ENCODE measurements around the gene C18orf63.

DNA sequence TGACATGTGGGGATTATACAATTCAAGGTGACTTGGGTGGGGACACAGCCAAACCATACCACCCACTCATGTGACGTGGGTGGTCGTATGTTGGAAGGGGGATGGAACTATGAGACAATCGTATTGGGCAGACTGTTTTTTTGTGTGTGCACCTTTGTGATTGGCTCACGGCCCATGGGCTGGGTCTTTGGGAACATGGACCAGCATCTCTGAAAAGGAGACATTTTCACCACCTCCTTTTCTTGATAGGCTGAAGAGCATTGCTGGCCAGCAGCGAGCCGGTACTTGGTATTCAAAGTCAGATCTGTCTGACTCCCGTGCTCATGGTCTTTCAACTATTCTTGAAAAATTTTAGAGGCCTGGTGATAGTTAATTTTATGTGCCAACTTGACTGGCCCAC, 79.4 kb downstream of the C18orf63 start:
- no peak for TF ChIP-seq SMC3 (conservative IDR thresholded peaks at IDR 0.05; ENCODE audit: poor library complexity)
- TF ChIP-seq POLR2AphosphoS5 (IDR thresholded peaks at IDR 0.05) = no peak
- TF ChIP-seq CTCF (IDR thresholded peaks at IDR 0.05; ENCODE audit: poor library complexity, severe bottlenecking) = no peak
- no peak for TF ChIP-seq EZH2 (IDR thresholded peaks at IDR 0.05; ENCODE audit: borderline replicate concordance, insufficient read depth, low read length, poor library complexity, severe bottlenecking)
- TF ChIP-seq EP300 (conservative IDR thresholded peaks at IDR 0.05; ENCODE audit: poor library complexity, severe bottlenecking) = no peak
- TF ChIP-seq, protein P1, sequence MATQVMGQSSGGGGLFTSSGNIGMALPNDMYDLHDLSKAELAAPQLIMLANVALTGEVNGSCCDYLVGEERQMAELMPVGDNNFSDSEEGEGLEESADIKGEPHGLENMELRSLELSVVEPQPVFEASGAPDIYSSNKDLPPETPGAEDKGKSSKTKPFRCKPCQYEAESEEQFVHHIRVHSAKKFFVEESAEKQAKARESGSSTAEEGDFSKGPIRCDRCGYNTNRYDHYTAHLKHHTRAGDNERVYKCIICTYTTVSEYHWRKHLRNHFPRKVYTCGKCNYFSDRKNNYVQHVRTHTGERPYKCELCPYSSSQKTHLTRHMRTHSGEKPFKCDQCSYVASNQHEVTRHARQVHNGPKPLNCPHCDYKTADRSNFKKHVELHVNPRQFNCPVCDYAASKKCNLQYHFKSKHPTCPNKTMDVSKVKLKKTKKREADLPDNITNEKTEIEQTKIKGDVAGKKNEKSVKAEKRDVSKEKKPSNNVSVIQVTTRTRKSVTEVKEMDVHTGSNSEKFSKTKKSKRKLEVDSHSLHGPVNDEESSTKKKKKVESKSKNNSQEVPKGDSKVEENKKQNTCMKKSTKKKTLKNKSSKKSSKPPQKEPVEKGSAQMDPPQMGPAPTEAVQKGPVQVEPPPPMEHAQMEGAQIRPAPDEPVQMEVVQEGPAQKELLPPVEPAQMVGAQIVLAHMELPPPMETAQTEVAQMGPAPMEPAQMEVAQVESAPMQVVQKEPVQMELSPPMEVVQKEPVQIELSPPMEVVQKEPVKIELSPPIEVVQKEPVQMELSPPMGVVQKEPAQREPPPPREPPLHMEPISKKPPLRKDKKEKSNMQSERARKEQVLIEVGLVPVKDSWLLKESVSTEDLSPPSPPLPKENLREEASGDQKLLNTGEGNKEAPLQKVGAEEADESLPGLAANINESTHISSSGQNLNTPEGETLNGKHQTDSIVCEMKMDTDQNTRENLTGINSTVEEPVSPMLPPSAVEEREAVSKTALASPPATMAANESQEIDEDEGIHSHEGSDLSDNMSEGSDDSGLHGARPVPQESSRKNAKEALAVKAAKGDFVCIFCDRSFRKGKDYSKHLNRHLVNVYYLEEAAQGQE (IDR thresholded peaks at IDR 0.05; ENCODE audit: borderline replicate concordance) = no peak
- TF ChIP-seq TAF1 (IDR thresholded peaks at IDR 0.05; ENCODE audit: low read depth) = no peak
- no peak for TF ChIP-seq MXI1 (conservative IDR thresholded peaks at IDR 0.05; ENCODE audit: poor library complexity, severe bottlenecking)

Data from neural cell (in vitro differentiated cells).